GM13976 (cell line): ENCODE measurements around the gene EPHB4.
"Not testable (repeated sequence)": the region's sequence is repeated elsewhere in the genome, so short reads cannot be mapped to it uniquely, and the experiment has no call there.

Source experiments
- DNase-seq: peaks from one replicate; pipeline ENCODE4 v3.0.0; 2012; ENCODE audit warnings: low spot score
- CTCF ChIP-seq: IDR thresholded peaks from 2 replicates; pipeline ENCODE4 v1.5.1; 2012; ENCODE audit warnings: borderline replicate concordance, mild to moderate bottlenecking; ENCODE audit not compliant: insufficient read depth; ENCODE audit errors: extremely low read depth, missing control alignments, control extremely low read depth
- in situ Hi-C: fragments of 300-500 bp; cut with MboI; formaldehyde crosslinking; loops from one replicate; pipeline ENCODE4 v1.12.0; 2022; ENCODE audit warnings: low sequenced_read_pairs, mixed read lengths, inconsistent platforms; ENCODE audit not compliant: unreplicated experiment

Gene EPHB4

GRCh38 chr7:100779359-100779758 lies 48.0 kb downstream of the EPHB4 start:
- TF ChIP-seq CTCF = no peak
- DNase-seq = no peak
- in situ Hi-C loops = no loop called here

GRCh38 chr7:100778061-100778621 lies 49.2 kb downstream of the EPHB4 start:
- no peak for TF ChIP-seq CTCF
- no peak for DNase-seq
- in situ Hi-C loops = no loop called here

GRCh38 chr7:100773491-100773890 lies 53.8 kb downstream of the EPHB4 start:
- in situ Hi-C loops = no loop called here
- DNase-seq = no peak
- TF ChIP-seq CTCF = no peak

- in situ Hi-C loops = no loop called here
- no peak for TF ChIP-seq CTCF
- no peak for DNase-seq
Observed at GRCh38 chr7:100768784-100769183, 58.5 kb downstream of the EPHB4 start.

GRCh38 chr7:100765250-100765649 lies 62.1 kb downstream of the EPHB4 start:
- in situ Hi-C loops = no loop called here
- no peak for DNase-seq
- TF ChIP-seq CTCF = no peak

- in situ Hi-C loops = no loop called here
- no peak for DNase-seq
- TF ChIP-seq CTCF = no peak
Observed at GRCh38 chr7:100764841-100765240, 62.5 kb downstream of the EPHB4 start.

- DNase-seq = no peak
- in situ Hi-C loops = no loop called here
- TF ChIP-seq CTCF = no peak
Observed at GRCh38 chr7:100763556-100764140, 63.7 kb downstream of the EPHB4 start.

- DNase-seq, in situ Hi-C loops: not testable (repeated sequence)
Observed at GRCh38 chr7:100762841-100763240, 64.5 kb downstream of the EPHB4 start.
